HG03457 (cell line): ENCODE results near the gene SCRN2.

Experiments used
- ATAC-seq: cut with Tn5 transposase; IDR thresholded peaks from one replicate; pipeline ENCODE4 v1.9.1; 2021; ENCODE audit warnings: moderate number of reproducible peaks; ENCODE audit not compliant: unreplicated experiment

SCRN2 gene

GRCh38 chr17:47808036-47808829, 32.8 kb downstream of the SCRN2 start:
- ATAC-seq = no peak

GRCh38 chr17:47807421-47807820, 33.7 kb downstream of the SCRN2 start:
- no peak for ATAC-seq

DNA sequence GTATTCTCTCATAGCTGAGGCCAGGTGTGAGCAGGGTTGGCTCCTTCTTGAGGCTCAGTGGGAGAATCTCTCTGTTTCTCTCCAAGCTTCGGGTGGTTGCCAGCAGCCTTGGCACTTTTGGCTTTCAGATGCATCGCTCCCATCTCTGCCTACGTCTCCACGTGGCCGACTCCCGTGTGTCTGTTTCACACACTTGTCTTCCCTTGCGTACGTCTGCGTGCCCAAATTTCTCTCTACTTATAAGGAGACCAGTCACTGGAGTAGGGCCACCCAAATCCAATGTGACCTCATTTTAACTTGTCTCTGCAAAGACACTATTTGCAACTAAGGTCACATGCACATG, 34.2 kb downstream of the SCRN2 start:
- no peak for ATAC-seq

- no peak for ATAC-seq
Measured at GRCh38 chr17:47806026-47806912, 34.8 kb downstream of the SCRN2 start.

GRCh38 chr17:47804461-47804860, 36.6 kb downstream of the SCRN2 start:
- no peak for ATAC-seq

GRCh38 chr17:47803751-47804150, 37.3 kb downstream of the SCRN2 start:
- no peak for ATAC-seq

- ATAC-seq = no peak
Measured at GRCh38 chr17:47803201-47803600, 37.9 kb downstream of the SCRN2 start.

- ATAC-seq = no peak
Measured at GRCh38 chr17:47802341-47803022, 38.6 kb downstream of the SCRN2 start.

GRCh38 chr17:47801906-47802305, 39.2 kb downstream of the SCRN2 start:
- ATAC-seq = no peak

- no peak for ATAC-seq
Measured at GRCh38 chr17:47801176-47801765, 39.8 kb downstream of the SCRN2 start.

DNA sequence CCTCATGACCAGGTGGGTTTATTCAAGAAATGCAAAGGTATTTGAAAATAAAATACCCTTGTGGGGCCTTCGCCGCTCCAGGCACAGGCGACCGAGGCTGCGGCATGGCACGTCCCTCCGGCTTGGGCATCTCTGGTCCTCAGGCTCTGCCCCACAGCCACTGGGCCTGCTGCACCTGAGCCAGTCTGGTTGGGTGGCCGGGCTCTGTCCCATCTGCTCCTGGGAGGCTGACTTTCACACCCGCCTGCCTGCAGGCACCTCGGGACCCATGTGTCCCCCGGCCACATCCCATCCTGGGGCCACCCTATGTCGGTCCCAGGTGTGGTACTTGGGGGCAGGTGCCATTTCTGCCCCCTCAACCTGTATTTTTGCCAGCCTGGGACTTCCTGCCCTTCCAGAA, 40.4 kb downstream of the SCRN2 start:
- ATAC-seq = no peak

DNA sequence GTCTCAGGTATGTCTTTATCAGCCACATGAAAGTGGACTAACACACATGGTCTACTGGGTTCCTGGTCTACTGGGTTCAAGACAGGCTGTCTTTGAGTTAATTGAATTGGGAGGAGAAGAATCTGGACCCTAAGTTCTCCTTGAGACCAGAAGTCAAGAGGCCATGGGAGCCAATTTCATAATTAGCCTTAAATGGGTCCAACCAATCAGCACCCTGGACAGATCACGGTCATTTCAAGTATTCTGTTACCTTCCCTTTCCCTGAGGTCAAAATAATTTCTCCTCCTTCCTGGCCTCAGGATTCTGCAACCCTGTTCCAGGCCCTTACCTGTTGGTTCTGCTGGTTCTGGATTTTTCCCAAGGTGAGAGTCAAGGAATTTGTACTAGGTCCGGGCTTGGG, 43.3 kb downstream of the SCRN2 start:
- no peak for ATAC-seq

- no peak for ATAC-seq
Measured at GRCh38 chr17:47792979-47793378, 48.1 kb downstream of the SCRN2 start.

DNA sequence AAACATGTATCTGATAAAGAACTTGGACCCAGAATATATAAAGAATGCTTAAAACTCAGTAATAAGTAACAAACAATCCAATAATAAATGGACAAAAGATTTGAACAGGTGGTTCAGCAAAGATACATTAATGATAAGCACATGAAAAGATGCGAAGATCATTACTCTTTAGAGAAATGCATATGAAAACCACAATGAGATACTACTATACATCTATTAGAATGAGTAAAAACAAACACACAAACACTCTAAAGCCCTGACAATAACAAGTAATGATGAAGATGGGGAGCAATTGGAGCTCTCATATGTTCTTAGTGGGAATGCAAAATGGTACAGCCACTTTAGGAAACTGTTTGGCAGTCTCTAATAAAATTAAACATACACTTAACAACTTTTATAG, 48.6 kb downstream of the SCRN2 start:
- ATAC-seq = no peak

- no peak for ATAC-seq
Measured at GRCh38 chr17:47791025-47791424, 50.0 kb downstream of the SCRN2 start.

DNA sequence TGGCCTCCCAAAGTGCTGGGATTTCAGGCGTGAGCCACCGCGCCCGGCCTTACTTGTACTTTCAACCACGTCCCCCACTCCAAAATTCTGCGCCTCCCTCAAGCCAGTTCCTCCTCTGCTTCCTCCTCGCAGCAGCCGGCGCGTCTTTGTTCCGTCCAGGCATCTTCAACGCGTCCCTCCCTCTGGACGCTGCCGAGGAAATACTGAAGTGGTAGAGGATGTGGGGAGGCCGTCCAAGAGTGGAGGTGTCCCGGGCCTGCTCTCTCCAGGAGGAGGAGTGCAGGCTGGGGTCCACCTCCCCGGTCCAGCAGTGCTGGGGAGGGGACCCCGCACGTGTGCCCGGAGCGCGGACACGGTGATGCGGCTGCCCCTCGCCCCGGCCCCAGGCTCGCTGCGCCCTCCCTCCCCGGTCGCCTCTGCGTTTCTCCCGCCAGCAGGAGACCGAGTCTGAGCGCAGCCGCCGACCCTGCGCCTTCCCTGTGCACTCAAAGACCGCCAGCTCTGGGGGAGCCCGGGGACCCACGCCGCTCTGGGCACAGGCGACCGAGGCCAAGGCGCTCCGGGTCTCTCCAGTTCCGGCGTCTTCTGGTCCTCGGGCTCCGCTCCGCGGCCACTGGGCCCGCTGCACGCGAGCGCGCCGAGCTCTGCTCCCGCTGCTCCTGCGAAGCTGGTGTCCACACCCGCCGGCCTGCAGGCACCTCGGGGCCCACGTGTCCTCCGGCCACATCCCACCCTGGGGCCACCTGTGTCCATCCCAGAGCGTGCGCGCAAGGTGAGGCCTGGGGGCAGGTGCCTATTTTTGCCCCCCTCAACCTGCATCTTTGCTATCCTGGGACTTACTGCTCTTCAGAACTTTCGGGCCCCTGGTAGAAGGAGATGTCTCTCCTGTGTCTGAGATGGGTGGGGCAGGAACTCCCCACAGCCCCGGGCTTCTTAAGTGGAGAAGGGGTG, 51.2 kb downstream of the SCRN2 start:
- ATAC-seq = no peak
